SH-SY5Y (cell line): ENCODE measurements around the gene KCTD13.

Experiments used
- GATA2 ChIP-seq: IDR thresholded peaks from 2 replicates; pipeline ENCODE4 v1.6.1; 2011; ENCODE audit warnings: mild to moderate bottlenecking, low read depth, low read length
- GATA3 ChIP-seq: IDR thresholded peaks from 2 replicates; pipeline ENCODE4 v1.6.1; 2011; ENCODE audit warnings: low read depth, mild to moderate bottlenecking, low read length, moderate library complexity

DNA sequence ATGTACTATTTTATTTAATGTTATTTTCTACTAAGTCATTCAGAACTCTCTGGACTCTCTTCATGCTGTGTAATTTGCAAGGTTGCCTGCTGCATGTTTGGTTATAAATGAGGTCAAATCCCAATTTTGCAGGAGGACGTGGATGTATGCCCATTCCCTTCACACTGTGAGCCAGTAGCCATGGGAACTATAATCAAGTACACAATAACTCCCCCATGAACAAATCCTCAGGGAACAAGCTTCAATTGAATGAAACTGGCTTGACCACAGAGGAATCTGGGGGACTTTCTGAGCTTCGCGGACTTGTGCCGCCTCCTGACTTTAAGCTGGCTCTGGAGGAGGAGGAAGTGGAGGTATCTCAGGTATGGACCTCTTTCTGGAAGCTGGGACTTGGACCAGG, 14.6 kb upstream of the KCTD13 start:
- TF ChIP-seq GATA2 (no peak), GATA3 (no peak)
